PC-9 (cell line): Measurements from ENCODE around the gene CIT.

Experiments used
- EZH2 ChIP-seq: fragments of 200-600 bp; sonication (generic); IDR thresholded peaks from 2 replicates; pipeline ENCODE4 v1.8.0; 2017; ENCODE audit warnings: antibody characterized with exemption, low read depth
- TF ChIP-seq, protein P1 (sequence below): fragments of 200-600 bp; sonication (generic); conservative IDR thresholded peaks from 2 replicates; pipeline ENCODE4 v1.6.1; 2017; ENCODE audit warnings: mixed run types, antibody characterized with exemption, mild to moderate bottlenecking, moderate library complexity

GRCh38 chr12:119679081-119679480 is 198.0 kb downstream of the CIT start:
- TF ChIP-seq, protein P1, sequence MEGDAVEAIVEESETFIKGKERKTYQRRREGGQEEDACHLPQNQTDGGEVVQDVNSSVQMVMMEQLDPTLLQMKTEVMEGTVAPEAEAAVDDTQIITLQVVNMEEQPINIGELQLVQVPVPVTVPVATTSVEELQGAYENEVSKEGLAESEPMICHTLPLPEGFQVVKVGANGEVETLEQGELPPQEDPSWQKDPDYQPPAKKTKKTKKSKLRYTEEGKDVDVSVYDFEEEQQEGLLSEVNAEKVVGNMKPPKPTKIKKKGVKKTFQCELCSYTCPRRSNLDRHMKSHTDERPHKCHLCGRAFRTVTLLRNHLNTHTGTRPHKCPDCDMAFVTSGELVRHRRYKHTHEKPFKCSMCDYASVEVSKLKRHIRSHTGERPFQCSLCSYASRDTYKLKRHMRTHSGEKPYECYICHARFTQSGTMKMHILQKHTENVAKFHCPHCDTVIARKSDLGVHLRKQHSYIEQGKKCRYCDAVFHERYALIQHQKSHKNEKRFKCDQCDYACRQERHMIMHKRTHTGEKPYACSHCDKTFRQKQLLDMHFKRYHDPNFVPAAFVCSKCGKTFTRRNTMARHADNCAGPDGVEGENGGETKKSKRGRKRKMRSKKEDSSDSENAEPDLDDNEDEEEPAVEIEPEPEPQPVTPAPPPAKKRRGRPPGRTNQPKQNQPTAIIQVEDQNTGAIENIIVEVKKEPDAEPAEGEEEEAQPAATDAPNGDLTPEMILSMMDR = no peak
- no peak for TF ChIP-seq EZH2
